HG03469 (cell line): ENCODE results near the gene FBRSL1.

Source experiments
- ATAC-seq: cut with Tn5 transposase; IDR thresholded peaks from one replicate; pipeline ENCODE4 v1.9.1; 2021; ENCODE audit warnings: mild to moderate bottlenecking, moderate library complexity, moderate number of reproducible peaks; ENCODE audit not compliant: unreplicated experiment

FBRSL1 gene

GRCh38 chr12:132551641-132552031 lies 61.7 kb downstream of the FBRSL1 start:
- ATAC-seq: no peak

- ATAC-seq: no peak
Observed at GRCh38 chr12:132554845-132555630, 65.1 kb downstream of the FBRSL1 start.

DNA sequence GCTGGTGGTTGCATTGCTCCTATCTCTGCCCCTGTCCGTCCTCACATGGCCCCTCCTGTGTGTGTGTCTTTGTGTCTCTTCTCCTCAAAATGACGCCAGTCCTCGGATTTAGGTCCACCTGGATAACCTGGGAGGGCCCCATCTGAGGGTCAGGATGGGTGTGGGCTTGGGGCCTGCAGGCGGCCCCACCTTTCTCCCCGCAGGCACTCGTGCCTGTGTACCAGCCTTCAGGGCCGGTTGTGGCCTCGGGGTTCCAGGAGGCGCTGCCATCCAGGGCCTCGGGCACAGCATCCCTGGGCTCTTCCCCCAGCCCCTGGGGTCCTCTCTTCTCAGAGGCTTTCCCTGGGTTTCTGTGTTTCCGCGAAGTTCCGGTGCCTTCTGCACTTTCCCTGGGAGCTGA lies 65.7 kb downstream of the FBRSL1 start:
- ATAC-seq: no peak

GRCh38 chr12:132556216-132556615 lies 66.3 kb downstream of the FBRSL1 start:
- ATAC-seq: no peak

DNA sequence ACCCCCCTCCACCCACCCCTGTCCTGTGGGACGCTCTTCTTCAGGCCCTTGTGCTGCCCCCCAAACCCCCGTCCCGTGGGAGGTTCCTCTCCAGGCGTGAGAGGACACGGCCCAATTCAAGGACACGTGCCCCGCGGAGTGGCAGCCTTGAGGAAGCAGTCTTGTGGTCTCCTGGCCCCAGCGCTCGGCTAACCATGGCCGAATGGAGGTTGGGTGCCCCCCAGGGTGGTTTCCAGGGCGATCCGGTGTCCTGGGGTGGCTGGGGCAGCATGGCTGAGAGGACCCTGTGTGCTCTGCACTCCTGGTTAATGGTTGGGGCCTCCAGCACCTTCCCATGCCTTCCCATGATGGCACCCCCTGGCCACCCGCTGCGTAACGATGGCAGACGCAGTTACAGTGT lies 66.8 kb downstream of the FBRSL1 start:
- no peak for ATAC-seq

DNA sequence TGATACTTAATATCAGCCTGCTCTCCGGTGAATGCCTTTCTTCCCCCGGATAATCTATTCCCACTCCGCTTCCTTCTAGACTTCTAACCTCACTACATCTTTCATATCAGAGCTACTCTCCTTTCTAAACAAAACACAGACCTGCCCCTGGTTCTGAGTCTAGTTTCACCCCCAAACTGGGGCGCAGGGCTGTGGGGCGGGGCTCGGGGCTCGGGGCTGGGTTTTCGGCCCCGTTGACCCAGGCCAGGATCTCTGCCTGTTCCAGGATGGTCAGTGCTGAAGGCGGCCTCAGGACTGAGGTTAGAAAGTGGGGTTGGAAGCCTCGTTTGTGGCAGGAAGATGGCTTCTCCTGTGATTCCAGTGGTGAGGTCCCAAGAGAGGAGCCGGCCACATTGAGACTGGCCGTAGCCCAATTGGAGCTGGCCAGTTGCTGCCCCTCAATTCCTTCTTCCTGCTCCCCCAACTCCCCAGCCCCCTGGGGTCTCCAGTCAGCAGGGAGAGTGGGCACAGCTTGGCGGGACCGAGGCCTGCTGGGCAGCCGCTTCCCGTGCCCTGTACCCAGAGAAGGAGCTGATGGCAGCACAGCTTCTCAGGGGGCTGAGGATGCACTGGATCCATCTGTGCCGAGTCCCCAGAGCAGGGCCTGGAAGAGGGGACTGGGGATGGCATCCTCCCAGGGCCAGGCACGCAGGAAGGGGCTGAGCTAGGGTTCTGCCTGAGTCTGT lies 67.5 kb downstream of the FBRSL1 start:
- no peak for ATAC-seq

DNA sequence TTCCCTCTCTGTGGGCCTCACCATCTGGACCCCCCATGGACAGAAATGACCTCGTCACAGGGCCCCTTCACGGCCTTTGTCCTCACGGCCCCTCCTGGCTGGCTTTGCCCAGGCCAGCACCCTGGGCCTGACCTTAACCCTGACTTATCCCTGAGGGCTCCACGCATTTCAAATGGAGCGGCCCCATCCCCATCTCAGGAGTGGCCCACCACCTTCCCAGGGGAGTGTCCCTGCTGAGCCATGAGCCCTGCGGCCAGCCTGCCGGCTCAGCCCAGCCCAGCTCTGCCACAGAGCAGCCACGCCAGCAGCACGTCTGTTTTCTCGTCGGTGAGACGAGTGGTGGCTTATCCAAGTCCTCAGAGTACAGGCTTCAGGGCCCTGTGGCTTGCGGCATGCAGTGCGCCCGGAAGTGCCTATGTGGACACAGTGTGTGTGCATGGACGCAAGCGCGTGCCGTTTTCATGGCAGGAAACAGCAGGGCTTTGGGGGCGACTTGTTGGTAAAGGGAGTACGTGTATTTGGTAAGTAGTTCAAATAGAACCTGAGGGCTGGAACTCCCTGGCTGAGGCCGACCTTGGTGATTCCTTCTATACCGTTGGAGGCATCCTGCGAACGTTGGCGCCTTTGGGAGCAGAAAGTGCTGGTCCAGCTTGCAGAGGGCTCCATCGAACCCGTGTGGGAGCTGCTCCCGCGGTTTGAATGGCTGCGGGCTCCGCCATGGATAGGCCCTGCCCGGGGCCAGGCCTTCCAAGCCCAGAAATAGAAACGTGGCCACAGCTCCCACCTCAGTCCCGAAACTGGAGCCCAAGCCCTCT lies 68.3 kb downstream of the FBRSL1 start:
- ATAC-seq: no peak

DNA sequence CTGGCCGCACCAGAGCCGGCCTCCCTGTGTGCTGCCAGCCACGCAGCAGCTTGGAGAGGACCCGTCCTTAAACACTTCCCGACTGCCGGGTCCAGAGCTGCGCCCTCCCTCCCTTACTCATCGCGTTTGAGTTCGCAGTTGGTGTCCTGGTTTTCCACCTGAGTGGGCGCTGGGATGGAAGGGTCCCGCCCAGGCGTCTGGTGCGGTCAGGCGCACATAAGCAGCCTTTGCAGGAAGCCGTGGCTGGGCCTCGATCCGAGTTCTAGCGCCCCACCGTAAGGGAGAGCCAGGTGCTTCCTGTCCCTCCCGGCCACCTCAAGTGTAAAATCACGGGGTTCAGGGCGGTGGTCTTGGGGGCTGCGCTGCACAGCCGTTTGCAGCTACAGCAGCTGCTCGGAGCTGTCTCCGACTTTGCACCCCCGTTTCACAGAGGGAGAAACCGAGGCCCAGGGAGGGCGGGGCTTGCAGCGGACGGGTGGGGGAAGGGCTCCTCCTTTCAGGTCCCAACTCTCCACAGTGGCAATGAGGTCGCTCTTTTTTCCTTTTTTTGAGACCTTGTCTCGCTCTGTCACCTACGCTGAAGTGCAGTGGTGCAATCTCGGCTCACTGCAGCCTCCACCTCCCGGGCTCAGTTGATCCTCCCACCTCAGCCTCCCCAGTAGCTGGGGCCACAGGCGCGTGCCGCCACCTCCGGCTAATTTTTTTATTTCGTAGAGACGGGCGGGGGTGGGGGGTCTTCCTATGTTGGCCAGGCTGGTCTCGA lies 69.1 kb downstream of the FBRSL1 start:
- no peak for ATAC-seq

GRCh38 chr12:132559652-132560363 lies 69.9 kb downstream of the FBRSL1 start:
- no peak for ATAC-seq

DNA sequence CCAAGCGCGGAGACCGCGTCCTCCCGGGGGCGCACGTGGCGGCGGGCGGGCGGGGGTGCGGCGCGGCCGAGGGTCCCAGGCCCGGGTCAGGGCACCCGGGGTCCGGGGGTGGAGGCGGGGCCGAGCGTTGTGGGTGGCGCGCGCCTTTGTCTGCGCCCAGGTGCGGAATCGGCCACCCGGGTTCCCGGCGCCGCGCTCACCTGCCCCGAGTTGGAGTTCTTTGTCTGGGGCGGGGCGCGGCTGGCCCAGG lies 70.3 kb downstream of the FBRSL1 start:
- no peak for ATAC-seq

GRCh38 chr12:132560614-132561426 lies 70.9 kb downstream of the FBRSL1 start:
- no peak for ATAC-seq
